Heart right ventricle (tissue), 16 donors: ENCODE measurements around the gene ADK. TPM values are rescaled to one million over a fixed set of nuclear protein-coding genes. Genes with fewer than 3 reads are reported as not detected.

Experiments used
- ATAC-seq, 8 donors: fragments of 200-7000 bp; cut with Tn5 transposase; one replicate each; pipeline ENCODE4 v1.9.1; 2020; ENCODE audit warnings: mild to moderate bottlenecking in 8 of 8, moderate library complexity in 8 of 8, moderate number of reproducible peaks in 1 of 8
- DNase-seq, 2 donors: peaks; one replicate each; pipeline ENCODE4 v3.0.0-alpha.2; 2020
- H3K27ac ChIP-seq, 10 donors: fragments of 200-600 bp; sonication (generic) in 2 of 10; one replicate each; pipeline versions ENCODE4 v1.5.0 to v1.8.0; 2020 to 2022; ENCODE audit warnings: mild to moderate bottlenecking in 3 of 10
- H3K27me3 ChIP-seq, 7 donors: fragments of 200-600 bp; one replicate each; pipeline ENCODE4 v1.8.0; 2021 to 2022; ENCODE audit warnings: mild to moderate bottlenecking in 2 of 7
- H3K36me3 ChIP-seq, 9 donors: fragments of 200-600 bp; sonication (generic) in 1 of 9; one replicate each; pipeline versions ENCODE4 v1.5.0 to v1.8.0; 2020 to 2022; ENCODE audit warnings: mild to moderate bottlenecking in 2 of 9
- H3K4me1 ChIP-seq, 9 donors: fragments of 200-600 bp; sonication (generic) in 1 of 9; one replicate each; pipeline versions ENCODE4 v1.5.0 to v1.8.0; 2020 to 2022; ENCODE audit warnings: mild to moderate bottlenecking in 4 of 9
- H3K4me3 ChIP-seq, 10 donors: fragments of 200-600 bp; sonication (generic) in 2 of 10; one replicate each; pipeline versions ENCODE4 v1.5.0 to v1.8.0; 2020 to 2022; ENCODE audit warnings: mild to moderate bottlenecking in 7 of 10, moderate library complexity in 2 of 10
- H3K9me3 ChIP-seq, 11 donors: fragments of 200-600 bp in 10 of 11; sonication (generic) in 2 of 11; one replicate each; pipeline versions ENCODE4 v1.5.0 to v1.8.0; 2013 to 2022; ENCODE audit warnings: mild to moderate bottlenecking in 2 of 11, control low read depth in 1 of 11, moderate library complexity in 1 of 11
- WGBS, 2 donors: extraction: QIAGEN DNeasy Blood & Tissue Kit; methylation state at CpG; one replicate each; pipeline ENCODE4 v1.1.7; 2013; ENCODE audit warnings: inconsistent platforms in 1 of 2; 5-methylcytosine and 5-hydroxymethylcytosine counted together
- intact Hi-C, 10 donors: fragments of 100-400 bp; cut with DNase I; formaldehyde crosslinking; loops; one replicate each; pipeline versions ENCODE4 v1.11.1 to v1.14.2; 2022
- polyA plus RNA-seq, 2 donors: library from polyadenylated mRNA; stranded (reverse); fragments of 200-250 nt; gene quantifications; one replicate each; pipeline ENCODE4 v1.2.3, GENCODE V29; 2013
- total RNA-seq, 10 donors: library from RNA; stranded (reverse); fragmentation: NEBNext Ultra II Directional in 3 of 10; extraction: Animal tissue kit (Norgen Biotek cat#: 25700) in 3 of 10; gene quantifications; one replicate each; pipeline versions ENCODE4 v1.2.1 to v1.2.4, GENCODE V29; 2021 to 2023
- TF ChIP-seq, protein P1 (sequence below), 9 donors: fragments of 200-600 bp; sonication (generic) in 2 of 9; IDR thresholded peaks; one replicate each; pipeline versions ENCODE4 v1.5.0 to v1.8.0; 2021 to 2022; ENCODE audit warnings: antibody characterized with exemption in 9 of 9, mild to moderate bottlenecking in 5 of 9, moderate library complexity in 1 of 9
- donor health status: Arrhythmogenic right ventricular cardiomyopathy.
- donor health status: ischemic (EF 13 %, LVEDD 7.1; RV severe dilation, severe dysfunction).
- donor health status: healthy with polysubstance abuse.
- donor health status: DM: no; HTN: yes; CAD: no.
- donor health status: DM: no; HTN: no; CAD: no.
- donor health status: ischemic (EF 25% LVEDD 6.9; RV normal size, moderate dysfunction).
- donor health status: ischemic (EF 25% LVEDD 5.7; RV mildly dilated, moderate dysfunction).
- donor health status: healthy.
- donor health status: DM: yes; HTN: yes; CAD: no.
- donor health status: Ischemic cardiomyopathy.
- donor health status: ischemic (EF 35%, LVEDD 5.7; RV mildly dilated, moderate dysfunction).
- donor health status: nonischemic (EF 11% LVEDD 7.7; RV severe dilation, severe dysfunction).
- donor health status: DM: yes; HTN: yes; CAD: no.
- donor health status: PGD.
- donor health status: ischemic (EF 29% LVEDD 5.4; RV normal size, mild dysfunction).
- donor health status: nonischemic (EF 23%, LVEDD 6.1; RV moderate dilation, normal function).

ADK gene
- total and polyA plus RNA-seq, 12 donors = 13.0 to 50.0 (median 39.1) TPM

DNA sequence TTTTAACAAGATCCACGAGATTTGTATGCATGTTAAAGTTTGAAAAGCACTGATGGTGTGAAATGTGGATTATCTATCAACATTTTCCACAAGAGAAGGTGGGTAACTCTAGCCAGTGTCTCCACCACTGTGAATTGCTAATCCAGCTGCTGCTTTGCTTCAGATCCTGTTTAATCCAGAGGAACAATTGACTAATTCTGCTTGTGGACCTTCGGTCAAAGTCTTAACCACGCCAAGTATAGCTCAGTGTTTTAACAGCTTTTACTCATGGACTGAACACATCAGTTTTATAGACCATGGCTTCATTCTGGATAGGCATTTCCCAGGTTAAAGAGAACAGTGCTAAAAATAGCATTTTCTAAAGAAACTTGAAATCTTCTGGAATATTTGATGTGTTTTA, 23.5 kb downstream of the ADK start:
- intact Hi-C loops = no loop called here
- 58 to 60% methylated on average over 3 of the region's 3 CpGs for WGBS, 2 donors
- no peaks in the 10 kb centered on the region for H3K27me3 ChIP-seq
- no peak overlapping the region for H3K27ac ChIP-seq
- H3K36me3 ChIP-seq = no peaks in the 10 kb centered on the region
- ATAC-seq (no peak), DNase-seq (no peak)
- TF ChIP-seq, protein P1, sequence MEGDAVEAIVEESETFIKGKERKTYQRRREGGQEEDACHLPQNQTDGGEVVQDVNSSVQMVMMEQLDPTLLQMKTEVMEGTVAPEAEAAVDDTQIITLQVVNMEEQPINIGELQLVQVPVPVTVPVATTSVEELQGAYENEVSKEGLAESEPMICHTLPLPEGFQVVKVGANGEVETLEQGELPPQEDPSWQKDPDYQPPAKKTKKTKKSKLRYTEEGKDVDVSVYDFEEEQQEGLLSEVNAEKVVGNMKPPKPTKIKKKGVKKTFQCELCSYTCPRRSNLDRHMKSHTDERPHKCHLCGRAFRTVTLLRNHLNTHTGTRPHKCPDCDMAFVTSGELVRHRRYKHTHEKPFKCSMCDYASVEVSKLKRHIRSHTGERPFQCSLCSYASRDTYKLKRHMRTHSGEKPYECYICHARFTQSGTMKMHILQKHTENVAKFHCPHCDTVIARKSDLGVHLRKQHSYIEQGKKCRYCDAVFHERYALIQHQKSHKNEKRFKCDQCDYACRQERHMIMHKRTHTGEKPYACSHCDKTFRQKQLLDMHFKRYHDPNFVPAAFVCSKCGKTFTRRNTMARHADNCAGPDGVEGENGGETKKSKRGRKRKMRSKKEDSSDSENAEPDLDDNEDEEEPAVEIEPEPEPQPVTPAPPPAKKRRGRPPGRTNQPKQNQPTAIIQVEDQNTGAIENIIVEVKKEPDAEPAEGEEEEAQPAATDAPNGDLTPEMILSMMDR (IDR thresholded peaks at IDR 0.05) = no peak
- H3K4me1 ChIP-seq = peaks cover 0 to 31% (median 17%) of the 10 kb centered on the region in 9 donors
- H3K4me3 ChIP-seq = no peak overlapping the region
- H3K9me3 ChIP-seq = no peaks in the 10 kb centered on the region

DNA sequence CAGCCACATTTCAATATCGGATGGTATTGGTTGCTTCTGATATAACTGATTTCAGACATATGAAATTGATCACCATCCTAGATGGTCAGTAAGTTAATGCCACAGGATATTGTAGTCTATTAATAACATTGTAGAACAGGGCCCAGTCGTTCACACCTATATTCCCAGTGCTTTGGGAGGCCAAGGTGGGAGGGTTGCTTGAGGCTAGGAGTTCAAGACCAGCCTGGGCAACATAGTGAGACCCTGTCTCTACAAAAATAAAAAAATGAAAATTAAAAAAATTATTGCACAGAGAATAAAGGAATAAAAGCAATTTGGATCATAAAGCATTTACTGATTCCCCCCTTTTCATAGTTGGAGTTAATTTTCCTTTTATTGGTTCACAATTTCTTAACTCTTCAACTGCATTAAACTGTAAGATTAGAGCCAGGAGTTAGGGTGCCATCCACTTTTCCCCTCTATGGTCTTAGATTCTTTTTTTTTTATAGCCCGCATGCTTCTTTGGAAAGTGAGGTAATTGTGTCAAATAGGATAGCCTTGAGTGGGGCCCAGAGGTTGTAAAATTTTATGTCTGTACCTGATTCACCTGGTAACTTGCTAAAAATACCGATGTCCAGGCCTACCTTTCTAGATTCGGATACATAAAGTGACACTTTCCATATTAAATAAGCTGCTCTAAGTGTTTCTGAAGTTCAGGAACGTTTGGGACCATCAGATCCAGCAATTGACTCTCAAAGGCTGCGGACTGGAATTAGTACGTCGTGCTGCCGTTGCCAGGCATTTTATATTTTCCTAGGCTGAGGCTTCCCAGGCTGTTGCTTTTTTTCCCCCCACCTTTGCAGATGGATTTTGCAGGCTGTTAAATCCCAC, 24.7 kb downstream of the ADK start:
- Histone ChIP-seq H3K4me1 (peaks cover 0 to 29% (median 16%) of the 10 kb centered on the region in 9 donors), H3K36me3 (no peaks in the 10 kb centered on the region), H3K9me3 (no peaks in the 10 kb centered on the region), H3K27me3 (no peaks in the 10 kb centered on the region), H3K27ac (peak overlapping the region; percentile 26 to 90 (median 86)), H3K4me3 (peak overlapping the region; percentile 52 to 92 (median 80))
- TF ChIP-seq, protein P1 (IDR thresholded peaks at IDR 0.05) = no peak
- DNase-seq (no peak), ATAC-seq (no peak)
- WGBS, 2 donors = 24 to 26% methylated on average over 10 of the region's 10 CpGs
- intact Hi-C loops = loop anchor here in 3 of 10 donors (2.0 kb wide), 1 partner anchor 25 kb away; the partner anchor contains the start of genes ADK (in 3 of the 3) and AP3M1 (in 3 of the 3)

GRCh38 chr10:74176380-74177139, 25.5 kb downstream of the ADK start:
- WGBS, 2 donors = 0% methylated on average over 72 of the region's 72 CpGs
- H3K27me3 ChIP-seq = no peaks in the 10 kb centered on the region
- TF ChIP-seq, protein P1 (IDR thresholded peaks at IDR 0.05) = peak in 1 of 9 donors; percentile 7
- ATAC-seq (peak; percentile 97 to 99 (median 98)), DNase-seq (peak; percentile 92)
- no peaks in the 10 kb centered on the region for H3K36me3 ChIP-seq
- no peaks in the 10 kb centered on the region for H3K9me3 ChIP-seq
- peaks cover 0 to 29% (median 16%) of the 10 kb centered on the region in 9 donors for H3K4me1 ChIP-seq
- peak overlapping the region; percentile 52 to 92 (median 80) for H3K4me3 ChIP-seq
- H3K27ac ChIP-seq = peak overlapping the region; percentile 26 to 90 (median 86)
- intact Hi-C loops = loop anchor here in 3 of 10 donors (2.0 kb wide), 1 partner anchor 26 kb away; the partner anchor contains the start of genes ADK (in 3 of the 3) and AP3M1 (in 3 of the 3)

DNA sequence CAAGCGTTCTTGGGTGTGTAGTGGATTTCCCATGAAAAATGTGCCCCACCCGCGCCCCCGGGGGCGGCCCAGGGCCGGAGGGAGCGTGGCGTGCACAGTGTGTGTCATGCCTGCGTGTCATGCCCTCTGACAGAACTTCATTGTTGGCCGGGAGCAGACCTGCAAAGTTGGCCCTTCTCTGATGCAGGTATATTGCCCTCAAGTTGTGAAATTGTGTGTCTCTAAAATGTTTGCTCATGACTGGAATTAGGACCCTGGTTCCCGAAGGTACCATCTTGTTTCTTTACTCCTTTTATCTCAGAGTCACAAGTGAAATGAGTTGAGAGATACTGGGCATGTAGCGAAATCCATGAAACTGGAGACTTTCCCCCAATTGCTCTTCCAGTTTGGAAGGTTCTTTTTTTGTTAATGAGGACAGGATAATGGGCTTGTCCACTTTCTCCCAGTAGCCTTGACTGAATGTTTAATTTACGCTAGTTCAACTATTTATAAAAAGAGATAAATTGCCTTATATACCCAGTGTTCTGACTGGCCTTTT, 26.2 kb downstream of the ADK start:
- WGBS, 2 donors = 14 to 15% methylated on average over 13 of the region's 13 CpGs
- intact Hi-C loops = loop anchor here in 3 of 10 donors (2.0 kb wide), 1 partner anchor 26 kb away; the partner anchor contains the start of genes ADK (in 3 of the 3) and AP3M1 (in 3 of the 3)
- Histone ChIP-seq H3K27ac (peak overlapping the region in 9 of 10 donors; percentile 78 to 90 (median 87)), H3K4me1 (peaks cover 0 to 29% (median 16%) of the 10 kb centered on the region in 9 donors), H3K9me3 (no peaks in the 10 kb centered on the region), H3K4me3 (peak overlapping the region; percentile 52 to 92 (median 80)), H3K27me3 (no peaks in the 10 kb centered on the region), H3K36me3 (no peaks in the 10 kb centered on the region)
- DNase-seq = peak in 1 of 2 donors; percentile 29
- TF ChIP-seq, protein P1 (IDR thresholded peaks at IDR 0.05) = no peak
- ATAC-seq = peak in 7 of 8 donors; percentile 23 to 51 (median 31)
